ENCODE measurements around the gene RIPPLY3.
"Not testable (repeated sequence)": the region's sequence is repeated elsewhere in the genome, so short reads cannot be mapped to it uniquely, and the experiment has no call there.

DNA sequence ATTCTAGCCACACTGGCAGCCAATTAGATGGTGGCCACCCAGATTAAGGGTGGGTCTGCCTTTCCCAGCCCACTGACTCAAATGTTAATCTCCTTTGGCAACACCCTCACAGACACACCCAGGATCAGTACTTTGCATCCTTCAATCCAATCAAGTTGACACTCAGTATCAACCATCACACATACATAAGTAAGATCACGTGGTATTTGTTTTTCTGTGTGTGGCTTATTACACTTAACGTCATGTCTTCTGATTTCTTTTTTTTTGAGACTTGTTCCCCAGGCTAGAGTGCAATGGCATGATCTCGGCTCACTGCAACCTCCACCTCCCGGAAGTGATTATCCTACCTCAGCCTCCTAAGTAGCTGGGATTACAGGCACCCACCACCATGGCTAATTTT is 27.9 kb downstream of the RIPPLY3 start:
- TF ChIP-seq CTCF, POLR2AphosphoS5, POLR2A, EP300 (IDR thresholded peaks at IDR 0.05): not testable (repeated sequence)

Measured in stomach (tissue), 4 donors.